Liver (tissue), 3 donors: ENCODE data around the gene KARS1.

Source experiments
- ATF3 ChIP-seq: IDR thresholded peaks from 2 replicates; pipeline ENCODE4 v1.6.1; 2016; ENCODE audit warnings: antibody characterized with exemption
- CTCF ChIP-seq: fragments of 150-350 bp; IDR thresholded peaks from 2 replicates; pipeline ENCODE4 v1.5.1; 2017; ENCODE audit warnings: improper control_type of control experiment, low read depth, low read length; ENCODE audit not compliant: missing input control
- EGR1 ChIP-seq, 2 donors: IDR thresholded peaks; 2 replicates each; pipeline ENCODE4 v1.6.1; 2016 to 2018; ENCODE audit warnings: antibody characterized with exemption in 2 of 2, low read depth in 2 of 2
- FOXA1 ChIP-seq: IDR thresholded peaks from 2 replicates; pipeline ENCODE4 v1.6.1; 2016; ENCODE audit warnings: antibody characterized with exemption
- MAX ChIP-seq: IDR thresholded peaks from 2 replicates; pipeline ENCODE4 v1.6.1; 2016; ENCODE audit warnings: antibody characterized with exemption
- RAD21 ChIP-seq, 2 donors: IDR thresholded peaks; 2 replicates each; pipeline ENCODE4 v1.6.1; 2016; ENCODE audit warnings: antibody characterized with exemption in 2 of 2, mild to moderate bottlenecking in 2 of 2
- REST ChIP-seq: IDR thresholded peaks from 2 replicates; pipeline ENCODE4 v1.6.1; 2016; ENCODE audit warnings: antibody characterized with exemption, mild to moderate bottlenecking
- TAF1 ChIP-seq: conservative IDR thresholded peaks from 2 replicates; pipeline ENCODE4 v1.6.1; 2016; ENCODE audit warnings: antibody characterized with exemption, mild to moderate bottlenecking
- ZBTB33 ChIP-seq: IDR thresholded peaks from 2 replicates; pipeline ENCODE4 v1.6.1; 2016; ENCODE audit warnings: antibody characterized with exemption
- donor health status: healthy.
- donor health status: healthy.

- TF ChIP-seq CTCF (no peak), ATF3 (no peak), REST (no peak), FOXA1 (no peak), EGR1 (IDR thresholded peaks at IDR 0.05; ENCODE audit: low read depth in 2 of 2) (no peak), ZBTB33 (no peak), MAX (no peak), RAD21 (IDR thresholded peaks at IDR 0.05) (no peak), TAF1 (no peak)
Observed at GRCh38 chr16:75632857-75633256, 14.6 kb downstream of the KARS1 start.
